ENCODE measurements around the gene TOX3.

- TF ChIP-seq CTCF (IDR thresholded peaks at IDR 0.05; ENCODE audit: low read depth, low read length, missing input control) (no peak), RAD21 (IDR thresholded peaks at IDR 0.05) (no peak)
Measured at GRCh38 chr16:52469091-52469490, 77.9 kb downstream of the TOX3 start.

Measured in liver (tissue), 3 donors.